ENCODE measurements around the gene SPIN2A.
"Not testable (repeated sequence)": the region's sequence is repeated elsewhere in the genome, so short reads cannot be mapped to it uniquely, and the experiment has no call there.

DNA sequence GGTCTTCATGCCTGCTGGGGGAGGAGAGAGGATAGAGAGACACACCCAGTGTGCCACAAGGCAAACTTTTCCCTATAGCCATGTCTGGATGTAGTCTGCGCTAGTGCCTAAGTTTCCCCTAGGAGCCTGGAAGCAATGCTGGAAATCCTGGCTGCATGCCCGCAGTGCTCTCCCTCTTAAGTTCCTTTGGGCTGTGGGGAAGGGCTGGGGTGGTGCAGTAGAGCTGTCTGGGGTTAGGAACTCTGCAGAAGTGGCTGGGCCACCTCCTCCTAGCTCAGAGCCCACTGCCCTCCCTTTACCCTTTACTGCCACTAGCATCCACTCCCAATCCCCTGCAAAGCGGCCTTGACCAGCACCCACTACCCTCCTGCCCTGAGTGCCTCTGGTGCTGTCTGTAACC, 608 bp downstream of the SPIN2A start:
- TF ChIP-seq, protein P1, sequence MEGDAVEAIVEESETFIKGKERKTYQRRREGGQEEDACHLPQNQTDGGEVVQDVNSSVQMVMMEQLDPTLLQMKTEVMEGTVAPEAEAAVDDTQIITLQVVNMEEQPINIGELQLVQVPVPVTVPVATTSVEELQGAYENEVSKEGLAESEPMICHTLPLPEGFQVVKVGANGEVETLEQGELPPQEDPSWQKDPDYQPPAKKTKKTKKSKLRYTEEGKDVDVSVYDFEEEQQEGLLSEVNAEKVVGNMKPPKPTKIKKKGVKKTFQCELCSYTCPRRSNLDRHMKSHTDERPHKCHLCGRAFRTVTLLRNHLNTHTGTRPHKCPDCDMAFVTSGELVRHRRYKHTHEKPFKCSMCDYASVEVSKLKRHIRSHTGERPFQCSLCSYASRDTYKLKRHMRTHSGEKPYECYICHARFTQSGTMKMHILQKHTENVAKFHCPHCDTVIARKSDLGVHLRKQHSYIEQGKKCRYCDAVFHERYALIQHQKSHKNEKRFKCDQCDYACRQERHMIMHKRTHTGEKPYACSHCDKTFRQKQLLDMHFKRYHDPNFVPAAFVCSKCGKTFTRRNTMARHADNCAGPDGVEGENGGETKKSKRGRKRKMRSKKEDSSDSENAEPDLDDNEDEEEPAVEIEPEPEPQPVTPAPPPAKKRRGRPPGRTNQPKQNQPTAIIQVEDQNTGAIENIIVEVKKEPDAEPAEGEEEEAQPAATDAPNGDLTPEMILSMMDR (IDR thresholded peaks at IDR 0.05) = not testable (repeated sequence)
- not testable (repeated sequence) for TF ChIP-seq POLR2A, POLR2AphosphoS5 (IDR thresholded peaks at IDR 0.05)

Measured in prostate gland (tissue), 2 donors.